Mesendoderm (in vitro differentiated cells): ENCODE measurements around the gene SBNO2.

ENCODE experiments used
- DNase-seq: peaks from one replicate; pipeline ENCODE4 v3.0.0; 2013
- H2AK5ac ChIP-seq: 2 replicates; pipeline ENCODE4 v1.6.1; 2013; ENCODE audit warnings: low read length, inconsistent platforms
- H2BK120ac ChIP-seq: 2 replicates; pipeline ENCODE4 v1.6.1; 2013; ENCODE audit warnings: low read depth, mild to moderate bottlenecking, low read length, moderate library complexity, mixed read lengths
- H2BK15ac ChIP-seq: replicated peaks from 2 replicates; pipeline ENCODE4 v1.6.1; 2013; ENCODE audit warnings: low read depth, mild to moderate bottlenecking, moderate library complexity
- H2BK5ac ChIP-seq: 2 replicates; pipeline ENCODE4 v1.6.1; 2013; ENCODE audit warnings: low read length, inconsistent platforms
- H3K18ac ChIP-seq: 2 replicates; pipeline ENCODE4 v1.6.1; 2013; ENCODE audit warnings: mild to moderate bottlenecking, low read length, mixed read lengths
- H3K23ac ChIP-seq: one replicate; pipeline ENCODE4 v1.6.1; 2013; ENCODE audit warnings: low read length
- H3K27ac ChIP-seq: 2 replicates; pipeline ENCODE4 v1.5.1; 2013; ENCODE audit warnings: low read depth, mild to moderate bottlenecking, inconsistent platforms, low read length, moderate library complexity
- H3K27me3 ChIP-seq: 2 replicates; pipeline ENCODE4 v1.6.1; 2013; ENCODE audit warnings: low read length, control low read depth, mild to moderate bottlenecking, inconsistent platforms; ENCODE audit not compliant: insufficient read depth, poor library complexity
- H3K36me3 ChIP-seq: 2 replicates; pipeline ENCODE4 v1.6.1; 2013; ENCODE audit warnings: low read length, inconsistent platforms; ENCODE audit not compliant: control insufficient read depth, insufficient read depth
- H3K4ac ChIP-seq: one replicate; pipeline ENCODE4 v1.6.1; 2013; ENCODE audit warnings: low read depth, mild to moderate bottlenecking, low read length, moderate library complexity
- H3K4me1 ChIP-seq: 2 replicates; pipeline ENCODE4 v1.6.1; 2013; ENCODE audit warnings: low read depth, low read length, inconsistent platforms; ENCODE audit not compliant: control insufficient read depth
- H3K4me2 ChIP-seq: 2 replicates; pipeline ENCODE4 v1.6.1; 2013; ENCODE audit warnings: low read length
- H3K4me3 ChIP-seq: 2 replicates; pipeline ENCODE4 v1.5.1; 2013; ENCODE audit warnings: mild to moderate bottlenecking, low read length
- H3K56ac ChIP-seq: one replicate; pipeline ENCODE4 v1.6.1; 2013; ENCODE audit warnings: low read length
- H3K79me1 ChIP-seq: 2 replicates; pipeline ENCODE4 v1.6.1; 2013; ENCODE audit warnings: low read length, inconsistent platforms
- H3K79me2 ChIP-seq: 2 replicates; pipeline ENCODE4 v1.6.1; 2013; ENCODE audit warnings: mild to moderate bottlenecking, low read length; ENCODE audit not compliant: control insufficient read depth, insufficient read depth
- H3K9ac ChIP-seq: 2 replicates; pipeline ENCODE4 v1.6.1; 2013; ENCODE audit warnings: low read length, inconsistent platforms
- H4K5ac ChIP-seq: one replicate; pipeline ENCODE4 v1.6.1; 2013; ENCODE audit warnings: low read length
- H4K8ac ChIP-seq: one replicate; pipeline ENCODE4 v1.6.1; 2013; ENCODE audit warnings: low read depth, mild to moderate bottlenecking, control low read depth, low read length, moderate library complexity
- WGBS: extraction: QIAGEN DNeasy Blood & Tissue Kit; methylation state at CpG from one replicate; pipeline ENCODE4 v1.1.7; 2013; ENCODE audit warnings: low lambda C conversion rate, missing lambda C conversion rate; ENCODE audit not compliant: insufficient coverage; ENCODE audit errors: extremely low coverage; 5-methylcytosine and 5-hydroxymethylcytosine counted together

The SBNO2 gene

DNA sequence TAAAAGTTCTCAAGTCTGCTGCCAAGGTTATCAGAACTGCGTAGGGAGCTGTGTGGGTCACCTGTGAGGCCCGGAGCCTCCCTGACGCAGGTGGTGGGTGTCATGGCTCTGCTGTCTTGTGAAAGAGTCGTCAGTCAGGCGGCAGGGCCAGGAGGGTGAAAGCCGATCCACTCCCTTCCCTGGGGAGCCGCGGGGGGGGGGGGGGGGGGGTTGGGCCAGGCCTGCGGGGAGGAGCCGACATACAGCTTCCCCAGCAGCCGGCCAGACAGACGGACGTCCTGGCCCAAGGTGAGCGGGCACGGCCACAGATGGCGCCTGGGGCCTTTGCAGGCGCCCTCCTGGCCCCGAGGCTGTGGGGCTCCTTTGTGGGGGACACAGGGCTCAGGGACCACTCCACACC lies 12.4 kb downstream of the SBNO2 start:
- no CpG with 5 or more reads among the region's 18 CpGs for WGBS

DNA sequence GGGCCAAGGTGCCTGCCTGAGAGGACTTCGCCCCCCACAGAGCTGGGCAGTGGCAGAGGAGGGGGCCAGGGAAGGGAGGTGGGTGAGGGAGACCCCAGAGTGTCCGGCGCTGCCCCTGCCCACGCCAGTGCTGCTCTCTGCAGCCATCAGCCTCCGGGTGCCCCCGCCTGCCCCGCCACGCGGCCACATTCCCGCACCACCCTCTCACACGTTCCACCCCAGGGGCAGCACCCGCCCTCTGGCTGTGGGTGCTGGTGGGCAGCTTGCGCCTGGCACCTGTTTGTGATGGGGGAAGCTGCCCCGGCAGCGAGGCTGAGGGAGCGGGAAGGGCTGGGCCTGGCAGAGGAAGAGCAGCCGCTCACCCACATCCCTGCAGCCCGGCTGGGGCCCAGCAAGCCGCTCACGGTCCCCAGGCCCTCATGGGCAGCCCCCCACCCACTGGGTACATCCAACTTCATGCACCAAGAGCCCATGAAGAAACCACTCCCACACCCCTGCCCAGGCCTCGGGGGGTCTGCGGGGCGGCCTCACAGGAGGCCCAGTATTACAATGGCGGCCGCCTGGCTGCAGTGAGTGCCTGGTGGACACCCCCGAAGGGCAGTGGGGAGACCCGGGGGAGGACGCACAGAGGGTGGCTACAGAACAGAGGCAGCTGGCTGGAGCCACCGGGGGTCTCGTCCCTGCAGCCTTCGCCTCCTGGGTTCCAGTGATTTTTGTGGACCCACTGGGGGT lies 14.0 kb downstream of the SBNO2 start:
- H2BK5ac ChIP-seq = no peak overlapping the region
- peaks cover 5% of the 10 kb centered on the region for H3K79me1 ChIP-seq
- peaks cover 4% of the 10 kb centered on the region for H3K79me2 ChIP-seq
- H3K9ac ChIP-seq = no peak overlapping the region
- no peak overlapping the region for H4K5ac ChIP-seq
- DNase-seq = no peak
- H3K27ac ChIP-seq = no peak overlapping the region
- H3K18ac ChIP-seq = no peak overlapping the region
- H3K4me3 ChIP-seq = no peak overlapping the region
- H3K56ac ChIP-seq = no peak overlapping the region
- H3K36me3 ChIP-seq = no peaks in the 10 kb centered on the region
- H4K8ac ChIP-seq = no peak overlapping the region
- H3K4me1 ChIP-seq = no peaks in the 10 kb centered on the region
- H2BK15ac ChIP-seq = no peak overlapping the region
- H2BK120ac ChIP-seq = no peak overlapping the region
- H3K27me3 ChIP-seq = no peaks in the 10 kb centered on the region
- no peak overlapping the region for H3K23ac ChIP-seq
- H3K4ac ChIP-seq = no peak overlapping the region
- no peak overlapping the region for H3K4me2 ChIP-seq
- WGBS = no CpG with 5 or more reads among the region's 31 CpGs
- H2AK5ac ChIP-seq = no peak overlapping the region

More for the DNA sequence above, 12.4 kb downstream of the SBNO2 start:
- Histone ChIP-seq H3K9ac (no peak overlapping the region), H3K23ac (no peak overlapping the region), H3K56ac (no peak overlapping the region), H3K4me1 (no peaks in the 10 kb centered on the region), H4K5ac (no peak overlapping the region), H2AK5ac (no peak overlapping the region), H4K8ac (no peak overlapping the region), H3K4ac (no peak overlapping the region), H2BK120ac (no peak overlapping the region), H3K4me2 (no peak overlapping the region), H3K36me3 (no peaks in the 10 kb centered on the region), H3K27ac (no peak overlapping the region), H3K4me3 (no peak overlapping the region), H3K79me1 (peaks cover 3% of the 10 kb centered on the region), H3K79me2 (no peaks in the 10 kb centered on the region), H3K27me3 (no peaks in the 10 kb centered on the region), H3K18ac (no peak overlapping the region), H2BK15ac (no peak overlapping the region), H2BK5ac (no peak overlapping the region)
- no peak for DNase-seq

DNA sequence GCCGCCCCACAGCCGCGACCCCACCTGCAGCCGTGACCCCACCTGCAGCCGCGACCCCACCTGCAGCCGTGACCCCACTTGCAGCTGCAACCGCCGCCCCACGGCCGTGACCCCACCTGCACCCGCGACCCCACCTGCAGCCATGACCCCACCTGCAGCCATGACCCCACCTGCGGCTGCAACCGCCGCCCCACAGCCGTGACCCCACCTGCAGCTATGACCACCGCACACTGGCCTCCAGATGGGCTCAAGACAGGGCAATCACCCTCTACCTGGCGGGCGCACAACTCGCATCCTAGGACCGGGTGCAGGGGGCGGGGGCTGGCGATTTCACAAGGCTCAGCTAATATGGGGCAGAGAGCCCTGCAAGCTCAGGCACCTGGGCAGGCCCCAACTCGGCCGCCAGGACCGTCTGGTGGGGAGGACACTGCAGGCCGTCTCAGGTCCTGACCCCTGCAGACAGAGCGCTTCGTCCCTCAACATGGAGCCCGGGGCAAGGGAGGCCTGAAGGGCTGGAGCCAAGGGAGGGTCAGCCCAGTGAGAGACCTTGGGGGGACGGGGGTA lies 15.1 kb downstream of the SBNO2 start:
- Histone ChIP-seq H3K27me3 (no peaks in the 10 kb centered on the region), H3K18ac (no peak overlapping the region), H4K8ac (no peak overlapping the region), H4K5ac (no peak overlapping the region), H2BK120ac (no peak overlapping the region), H2BK5ac (no peak overlapping the region), H3K4me2 (no peak overlapping the region), H3K9ac (no peak overlapping the region), H3K4me3 (no peak overlapping the region), H2BK15ac (no peak overlapping the region), H3K4me1 (no peaks in the 10 kb centered on the region), H3K79me1 (peaks cover 5% of the 10 kb centered on the region), H3K23ac (no peak overlapping the region), H3K36me3 (no peaks in the 10 kb centered on the region), H3K27ac (no peak overlapping the region), H3K56ac (no peak overlapping the region), H2AK5ac (no peak overlapping the region), H3K79me2 (peaks cover 4% of the 10 kb centered on the region), H3K4ac (no peak overlapping the region)
- no CpG with 5 or more reads among the region's 32 CpGs for WGBS
- no peak for DNase-seq

DNA sequence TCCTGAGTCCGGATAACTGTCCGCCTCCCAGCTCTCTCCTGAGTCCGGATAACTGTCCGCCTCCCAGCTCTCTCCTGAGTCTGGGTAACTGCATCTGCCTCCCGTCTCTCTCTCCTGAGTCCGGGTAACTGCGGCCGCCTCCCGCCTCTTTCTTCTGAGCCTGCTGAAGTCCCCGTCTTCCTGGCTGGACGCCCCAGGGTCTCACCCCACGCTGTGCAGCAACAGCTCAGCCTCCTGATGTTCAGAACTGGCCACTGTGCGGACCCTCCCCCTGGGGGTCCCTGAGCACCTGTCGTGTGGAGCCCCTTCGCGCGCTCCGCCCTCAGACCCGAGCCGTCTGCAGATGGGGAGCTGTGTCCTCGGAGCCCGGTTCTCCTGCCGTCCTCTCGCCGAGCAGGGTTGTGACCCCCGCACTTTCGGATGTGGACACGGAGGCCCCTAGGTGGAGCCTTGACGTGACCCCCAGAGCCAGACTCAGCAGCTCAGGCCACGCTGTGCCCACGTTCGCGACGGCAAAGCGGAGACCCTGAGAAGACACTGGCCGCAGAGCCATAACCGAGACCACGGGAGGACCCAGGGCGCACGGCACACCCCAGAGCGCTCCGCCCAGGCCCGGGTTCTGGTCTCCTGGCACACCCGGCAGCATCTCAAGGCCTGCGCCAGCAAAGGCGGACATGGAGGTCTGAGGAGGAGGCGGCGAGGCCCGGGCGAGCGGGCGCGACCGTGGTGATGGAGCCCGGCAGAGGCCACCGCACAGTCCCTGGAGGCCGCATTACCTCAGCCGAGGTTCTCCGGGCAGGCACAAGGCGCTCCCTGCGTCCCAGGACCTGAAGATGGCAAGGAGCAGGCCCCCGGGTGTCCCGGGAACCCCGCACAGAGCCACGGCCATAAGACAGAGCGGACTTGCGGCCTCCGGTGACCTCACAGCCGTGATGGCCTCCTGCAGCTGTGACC lies 15.9 kb downstream of the SBNO2 start:
- Histone ChIP-seq H3K4me1 (no peaks in the 10 kb centered on the region), H3K4me3 (no peak overlapping the region), H3K79me1 (peaks cover 5% of the 10 kb centered on the region), H3K27me3 (no peaks in the 10 kb centered on the region), H2BK15ac (no peak overlapping the region), H3K56ac (no peak overlapping the region), H4K5ac (no peak overlapping the region), H3K4me2 (no peak overlapping the region), H3K23ac (no peak overlapping the region), H3K27ac (no peak overlapping the region), H3K36me3 (no peaks in the 10 kb centered on the region), H2AK5ac (no peak overlapping the region), H4K8ac (no peak overlapping the region), H3K9ac (no peak overlapping the region), H2BK5ac (no peak overlapping the region), H2BK120ac (no peak overlapping the region), H3K4ac (no peak overlapping the region), H3K18ac (no peak overlapping the region), H3K79me2 (peaks cover 4% of the 10 kb centered on the region)
- DNase-seq = no peak
- WGBS = no CpG with 5 or more reads among the region's 69 CpGs

DNA sequence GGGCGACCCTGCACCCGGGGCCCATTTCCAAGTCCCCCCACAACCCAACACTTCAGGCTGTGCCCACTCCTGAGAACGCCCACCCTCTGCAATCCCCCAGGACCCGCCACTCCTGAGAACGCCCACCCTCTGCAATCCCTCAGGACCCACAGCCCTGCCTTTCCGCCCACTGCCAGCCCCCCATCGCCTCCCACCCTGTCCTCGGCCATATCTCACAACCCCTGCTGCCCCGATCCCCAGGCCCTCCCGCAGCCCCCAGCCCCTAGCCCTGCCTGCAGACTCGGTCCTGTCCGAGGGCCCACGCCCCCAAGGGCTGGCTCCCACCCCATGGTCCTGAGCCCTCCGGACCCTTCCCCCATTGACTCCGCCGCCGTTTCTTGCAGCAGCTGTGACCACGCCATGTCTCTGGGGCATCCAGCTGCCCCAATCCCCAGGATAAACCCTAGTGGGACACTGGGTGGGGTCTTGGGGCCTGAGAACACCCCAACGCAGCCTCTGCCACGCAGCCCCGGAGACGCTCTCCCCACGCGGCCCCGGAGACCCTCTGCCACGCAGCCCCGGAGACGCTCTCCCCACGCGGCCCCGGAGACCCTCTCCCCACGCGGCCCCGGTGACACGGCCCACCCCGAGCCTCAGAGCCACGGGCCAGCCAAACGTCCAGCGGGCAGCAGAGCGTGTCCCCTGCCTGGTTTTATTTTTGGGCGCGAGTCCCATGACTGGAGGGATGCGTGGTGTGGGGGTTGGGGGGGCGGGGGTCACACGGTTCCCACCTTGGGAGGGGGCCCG lies 17.0 kb downstream of the SBNO2 start:
- Histone ChIP-seq H2BK15ac (no peak overlapping the region), H3K79me2 (peaks cover 4% of the 10 kb centered on the region), H3K4me3 (no peak overlapping the region), H2BK120ac (no peak overlapping the region), H3K18ac (no peak overlapping the region), H3K9ac (no peak overlapping the region), H3K56ac (no peak overlapping the region), H2BK5ac (no peak overlapping the region), H3K4ac (no peak overlapping the region), H3K27me3 (no peaks in the 10 kb centered on the region), H3K27ac (no peak overlapping the region), H2AK5ac (no peak overlapping the region), H3K79me1 (peaks cover 5% of the 10 kb centered on the region), H4K5ac (no peak overlapping the region), H3K4me1 (no peaks in the 10 kb centered on the region), H4K8ac (no peak overlapping the region), H3K36me3 (peaks cover under 1% of the 10 kb centered on the region), H3K4me2 (no peak overlapping the region), H3K23ac (no peak overlapping the region)
- no CpG with 5 or more reads among the region's 46 CpGs for WGBS
- no peak for DNase-seq
